T-cell (primary cell): ENCODE data around the gene PLCXD3. TPM values are rescaled to one million over a fixed set of nuclear protein-coding genes. Genes with fewer than 3 reads are reported as not detected.

Experiments
- ATAC-seq, 4 experiments: fragments of 200-7000 bp in 3 of 4; fragments of 150-1000 bp in 1 of 4; cut with Tn5 transposase; replicated peaks in 1 of 4; 1 replicate in 3 of 4; 2 replicates in 1 of 4; pipeline ENCODE4 v1.10.0; 2021; ENCODE audit warnings: moderate library complexity in 3 of 4, mild to moderate bottlenecking in 2 of 4, moderate number of reproducible peaks in 1 of 4
- CTCF ChIA-PET, 2 donors: fragments of 300-600 bp; sonication (Branson Sonifier 250); formaldehyde crosslinking; loops; one replicate each; lab custom pipeline; 2022; ENCODE audit warnings: antibody characterized with exemption in 2 of 2; lab: Charles Lee
- POLR2A ChIA-PET, 2 donors: fragments of 300-600 bp; sonication (Branson Sonifier 250); formaldehyde crosslinking; loops; one replicate each; lab custom pipeline; 2022; ENCODE audit warnings: antibody characterized with exemption in 2 of 2; lab: Charles Lee
- DNase-seq, 35 experiments: peaks; one replicate each; pipeline versions ENCODE4 v3.0.0 to v3.0.0-alpha.2; 2013 to 2023
- H3K27ac ChIP-seq: one replicate; pipeline ENCODE4 v1.5.1; 2013; ENCODE audit warnings: low read length
- H3K27me3 ChIP-seq, 2 experiments: replicated peaks in 1 of 2; 1 replicate in 1 of 2; 2 replicates in 1 of 2; pipeline versions ENCODE4 v1.6.1 to v1.7.0; 2013; ENCODE audit warnings: low read length in 1 of 2, mixed read lengths in 1 of 2; ENCODE audit not compliant: control insufficient read depth in 2 of 2, insufficient read depth in 2 of 2; ENCODE audit errors: extremely low read depth in 1 of 2
- H3K36me3 ChIP-seq, 2 donors: 1 replicate in 1 of 2; 2 replicates in 1 of 2; pipeline versions ENCODE4 v1.6.1 to v1.7.0; 2013; ENCODE audit warnings: low read length in 1 of 2; ENCODE audit not compliant: control insufficient read depth in 2 of 2, insufficient read depth in 1 of 2; ENCODE audit errors: extremely low read depth in 1 of 2
- H3K4me1 ChIP-seq, 2 experiments: 1 replicate in 1 of 2; 2 replicates in 1 of 2; pipeline versions ENCODE4 v1.6.1 to v1.7.0; 2013; ENCODE audit warnings: low read length in 2 of 2, mixed read lengths in 1 of 2; ENCODE audit not compliant: insufficient read depth in 2 of 2, control insufficient read depth in 1 of 2; ENCODE audit errors: extremely low read depth in 1 of 2
- H3K4me3 ChIP-seq, 2 donors: 1 replicate in 1 of 2; 2 replicates in 1 of 2; pipeline versions ENCODE4 v1.5.1 to v1.7.0; 2013; ENCODE audit warnings: mild to moderate bottlenecking in 2 of 2, low read length in 1 of 2, moderate library complexity in 1 of 2; ENCODE audit not compliant: control insufficient read depth in 1 of 2; ENCODE audit errors: extremely low read depth in 1 of 2
- H3K9me3 ChIP-seq: 2 replicates; pipeline ENCODE4 v1.7.0; 2013
- H3K27ac Mint-ChIP-seq, 2 donors: one replicate each; pipeline ENCODE4 v1.8.0; 2020 to 2021; ENCODE audit warnings: mild to moderate bottlenecking in 2 of 2, mixed read lengths in 2 of 2
- H3K27me3 Mint-ChIP-seq, 2 donors: one replicate each; pipeline ENCODE4 v1.8.0; 2021 to 2022; ENCODE audit warnings: mixed read lengths in 2 of 2
- H3K36me3 Mint-ChIP-seq: one replicate; pipeline ENCODE4 v1.8.0; 2021; ENCODE audit warnings: mixed read lengths
- H3K4me1 Mint-ChIP-seq, 3 donors: one replicate each; pipeline ENCODE4 v1.8.0; 2020 to 2022; ENCODE audit warnings: mixed read lengths in 3 of 3, mild to moderate bottlenecking in 1 of 3
- H3K4me3 Mint-ChIP-seq, 3 donors: one replicate each; pipeline ENCODE4 v1.8.0; 2020 to 2022; ENCODE audit warnings: mild to moderate bottlenecking in 3 of 3, mixed read lengths in 3 of 3, moderate library complexity in 3 of 3
- H3K9me3 Mint-ChIP-seq, 3 donors: one replicate each; pipeline ENCODE4 v1.8.0; 2020 to 2022; ENCODE audit warnings: mixed read lengths in 3 of 3
- WGBS: methylation state at CpG from one replicate; pipeline ENCODE4 v1.1.5; 2013; ENCODE audit warnings: missing lambda C conversion rate; ENCODE audit not compliant: insufficient coverage; 5-methylcytosine and 5-hydroxymethylcytosine counted together
- total RNA-seq, 35 experiments: library from RNA in 6 of 35; stranded (reverse) in 6 of 35; fragments of 120-200 nt in 1 of 35; gene quantifications; one replicate each; pipeline versions ENCODE4 v1.2.1 to v1.2.4 and lab custom pipeline; 2013 to 2026

PLCXD3 gene
- total RNA-seq, 5 donors from 2014 or later (not counting 1 experiment from before 2014, with no cell fraction given) = 0.03 to 0.07 (median 0.06) TPM; not detected in 2

GRCh38 chr5:41519801-41520200, 9.4 kb upstream of the PLCXD3 start:
- Histone ChIP-seq H3K4me1 (no peaks in the 10 kb centered on the region), H3K9me3 (no peaks in the 10 kb centered on the region), H3K27me3 (no peaks in the 10 kb centered on the region), H3K27ac (no peak overlapping the region), H3K4me3 (no peak overlapping the region), H3K36me3 (no peaks in the 10 kb centered on the region)
- Mint-ChIP-seq H3K9me3 (peaks cover 0 to 4% (median 0%) of the 10 kb centered on the region in 3 donors), H3K36me3 (no peaks in the 10 kb centered on the region), H3K4me3 (no peak overlapping the region), H3K4me1 (no peaks in the 10 kb centered on the region), H3K27ac (no peak overlapping the region), H3K27me3 (no peaks in the 10 kb centered on the region)
- WGBS = 75% methylated on average over 4 of the region's 6 CpGs
- ChIA-PET CTCF (no interaction called here), POLR2A (no interaction called here)
- DNase-seq (no peak), ATAC-seq (no peak)

GRCh38 chr5:41517909-41518308, 7.5 kb upstream of the PLCXD3 start:
- H3K36me3 ChIP-seq = no peaks in the 10 kb centered on the region
- no peak overlapping the region for H3K4me3 ChIP-seq
- Mint-ChIP-seq H3K4me3 (no peak overlapping the region), H3K27me3 (no peaks in the 10 kb centered on the region), H3K4me1 (no peaks in the 10 kb centered on the region), H3K27ac (no peak overlapping the region), H3K9me3 (peaks cover 0 to 4% (median 0%) of the 10 kb centered on the region in 3 donors), H3K36me3 (no peaks in the 10 kb centered on the region)
- no peaks in the 10 kb centered on the region for H3K4me1 ChIP-seq
- ChIA-PET POLR2A (no interaction called here), CTCF (no interaction called here)
- no peaks in the 10 kb centered on the region for H3K9me3 ChIP-seq
- no peaks in the 10 kb centered on the region for H3K27me3 ChIP-seq
- DNase-seq = no peak
- no peak overlapping the region for H3K27ac ChIP-seq
- ATAC-seq = no peak

GRCh38 chr5:41511241-41511640, 840 bp upstream of the PLCXD3 start:
- H3K36me3 ChIP-seq = no peaks in the 10 kb centered on the region
- H3K27me3 ChIP-seq = peaks cover 19 to 20% of the 10 kb centered on the region in 2 experiments
- no peak overlapping the region for H3K4me3 Mint-ChIP-seq
- no peak overlapping the region for H3K27ac ChIP-seq
- no peaks in the 10 kb centered on the region for H3K4me1 ChIP-seq
- peaks cover 0 to 2% (median 0%) of the 10 kb centered on the region in 3 donors for H3K4me1 Mint-ChIP-seq
- H3K27me3 Mint-ChIP-seq = peaks cover 26 to 33% of the 10 kb centered on the region in 2 donors
- no peaks in the 10 kb centered on the region for H3K36me3 Mint-ChIP-seq
- H3K9me3 Mint-ChIP-seq = peaks cover 0 to 8% (median 0%) of the 10 kb centered on the region in 3 donors
- no peak for ATAC-seq
- 67% methylated on average over 1 of the region's 1 CpG for whole genome bisulfite sequencing
- no peak for DNase-seq
- H3K9me3 ChIP-seq = no peaks in the 10 kb centered on the region
- ChIA-PET CTCF (no interaction called here), POLR2A (no interaction called here)
- no peak overlapping the region for H3K4me3 ChIP-seq
- H3K27ac Mint-ChIP-seq = no peak overlapping the region

- ATAC-seq (no peak), DNase-seq (no peak)
- H3K4me3 ChIP-seq = no peak overlapping the region
- Mint-ChIP-seq H3K27me3 (peaks cover 26 to 33% of the 10 kb centered on the region in 2 donors), H3K9me3 (peaks cover 0 to 4% (median 0%) of the 10 kb centered on the region in 3 donors), H3K4me3 (no peak overlapping the region), H3K4me1 (peaks cover 0 to 2% (median 0%) of the 10 kb centered on the region in 3 donors), H3K36me3 (no peaks in the 10 kb centered on the region), H3K27ac (no peak overlapping the region)
- WGBS = 27% methylated on average over 25 of the region's 35 CpGs
- no peak overlapping the region for H3K27ac ChIP-seq
- ChIA-PET CTCF (no interaction called here), POLR2A (no interaction called here)
- H3K4me1 ChIP-seq = no peaks in the 10 kb centered on the region
- H3K27me3 ChIP-seq = peaks cover 19 to 20% of the 10 kb centered on the region in 2 experiments
- no peaks in the 10 kb centered on the region for H3K9me3 ChIP-seq
- H3K36me3 ChIP-seq = no peaks in the 10 kb centered on the region
Observed at GRCh38 chr5:41509399-41510175, 814 bp downstream of the PLCXD3 start.

- Mint-ChIP-seq H3K36me3 (no peaks in the 10 kb centered on the region), H3K9me3 (peaks cover 0 to 4% (median 0%) of the 10 kb centered on the region in 3 donors), H3K27me3 (peaks cover 26 to 33% of the 10 kb centered on the region in 2 donors), H3K27ac (no peak overlapping the region), H3K4me1 (peaks cover 0 to 2% (median 0%) of the 10 kb centered on the region in 3 donors), H3K4me3 (no peak overlapping the region)
- DNase-seq (no peak), ATAC-seq (no peak)
- H3K36me3 ChIP-seq = no peaks in the 10 kb centered on the region
- ChIA-PET CTCF (no interaction called here), POLR2A (no interaction called here)
- no peaks in the 10 kb centered on the region for H3K9me3 ChIP-seq
- WGBS = 28% methylated on average over 4 of the region's 5 CpGs
- H3K4me3 ChIP-seq = no peak overlapping the region
- no peak overlapping the region for H3K27ac ChIP-seq
- H3K27me3 ChIP-seq = peaks cover 19 to 20% of the 10 kb centered on the region in 2 experiments
- no peaks in the 10 kb centered on the region for H3K4me1 ChIP-seq
Observed at GRCh38 chr5:41508696-41509398, 1.6 kb downstream of the PLCXD3 start.

- DNase-seq (no peak), ATAC-seq (no peak)
- no peaks in the 10 kb centered on the region for H3K36me3 ChIP-seq
- peaks cover 0 to 2% (median 0%) of the 10 kb centered on the region in 3 donors for H3K4me1 Mint-ChIP-seq
- H3K9me3 ChIP-seq = no peaks in the 10 kb centered on the region
- no peak overlapping the region for H3K4me3 ChIP-seq
- H3K36me3 Mint-ChIP-seq = no peaks in the 10 kb centered on the region
- CTCF ChIA-PET = no interaction called here
- no peak overlapping the region for H3K27ac Mint-ChIP-seq
- POLR2A ChIA-PET = no interaction called here
- no peak overlapping the region for H3K4me3 Mint-ChIP-seq
- no peaks in the 10 kb centered on the region for H3K4me1 ChIP-seq
- no peak overlapping the region for H3K27ac ChIP-seq
- H3K9me3 Mint-ChIP-seq = peaks cover 0 to 4% (median 0%) of the 10 kb centered on the region in 3 donors
- peaks cover 19 to 20% of the 10 kb centered on the region in 2 experiments for H3K27me3 ChIP-seq
- peaks cover 26 to 33% of the 10 kb centered on the region in 2 donors for H3K27me3 Mint-ChIP-seq
Observed at GRCh38 chr5:41508186-41508585, 2.2 kb downstream of the PLCXD3 start.
